Liver (tissue), 9 donors: ENCODE results near the gene RACGAP1. TPM values are rescaled to one million over a fixed set of nuclear protein-coding genes. Genes with fewer than 3 reads are reported as not detected.

Source experiments
- DNase-seq: peaks from one replicate; pipeline ENCODE4 v3.0.0-alpha.2; 2017; ENCODE audit warnings: low spot score
- H3K27ac ChIP-seq, 2 donors: one replicate each; pipeline ENCODE4 v1.7.0; 2013; ENCODE audit warnings: inconsistent platforms in 2 of 2, low read length in 2 of 2, control low read depth in 1 of 2, low read depth in 1 of 2, mild to moderate bottlenecking in 1 of 2
- H3K27me3 ChIP-seq, 4 donors: one replicate each; pipeline versions ENCODE4 v1.6.1 to v1.7.0; 2013; ENCODE audit warnings: low read length in 3 of 4, inconsistent platforms in 1 of 4, mild to moderate bottlenecking in 1 of 4, moderate library complexity in 1 of 4; ENCODE audit not compliant: control insufficient read depth in 4 of 4, insufficient read depth in 4 of 4
- H3K36me3 ChIP-seq, 4 donors: one replicate each; pipeline versions ENCODE4 v1.6.1 to v1.7.0; 2013; ENCODE audit warnings: low read length in 3 of 4, mild to moderate bottlenecking in 3 of 4, low read depth in 1 of 4, moderate library complexity in 1 of 4; ENCODE audit not compliant: control insufficient read depth in 4 of 4, insufficient read depth in 3 of 4
- H3K4me1 ChIP-seq, 4 donors: one replicate each; pipeline versions ENCODE4 v1.6.1 to v1.7.0; 2013; ENCODE audit warnings: low read length in 3 of 4, mild to moderate bottlenecking in 3 of 4, moderate library complexity in 1 of 4; ENCODE audit not compliant: control insufficient read depth in 4 of 4, insufficient read depth in 4 of 4
- H3K4me3 ChIP-seq, 3 donors: one replicate each; pipeline versions ENCODE4 v1.6.1 to v1.7.0; 2013; ENCODE audit warnings: low read length in 3 of 3, control low read depth in 1 of 3, low read depth in 1 of 3, mild to moderate bottlenecking in 1 of 3
- H3K9ac ChIP-seq, 2 donors: one replicate each; pipeline ENCODE4 v1.7.0; 2013; ENCODE audit warnings: low read length in 2 of 2, mild to moderate bottlenecking in 2 of 2, moderate library complexity in 2 of 2, control low read depth in 1 of 2, low read depth in 1 of 2
- H3K9me3 ChIP-seq, 4 donors: one replicate each; pipeline versions ENCODE4 v1.6.1 to v1.7.0; 2013; ENCODE audit warnings: low read length in 3 of 4; ENCODE audit not compliant: control insufficient read depth in 4 of 4
- ATF3 ChIP-seq: IDR thresholded peaks from 2 replicates; pipeline ENCODE4 v1.6.1; 2016; ENCODE audit warnings: antibody characterized with exemption
- CTCF ChIP-seq: fragments of 150-350 bp; IDR thresholded peaks from 2 replicates; pipeline ENCODE4 v1.5.1; 2017; ENCODE audit warnings: improper control_type of control experiment, low read depth, low read length; ENCODE audit not compliant: missing input control
- EGR1 ChIP-seq, 2 donors: IDR thresholded peaks; 2 replicates each; pipeline ENCODE4 v1.6.1; 2016 to 2018; ENCODE audit warnings: antibody characterized with exemption in 2 of 2, low read depth in 2 of 2
- FOXA1 ChIP-seq: IDR thresholded peaks from 2 replicates; pipeline ENCODE4 v1.6.1; 2016; ENCODE audit warnings: antibody characterized with exemption
- FOXA2 ChIP-seq: IDR thresholded peaks from 2 replicates; pipeline ENCODE4 v1.6.1; 2016; ENCODE audit warnings: antibody characterized with exemption
- GABPA ChIP-seq, 2 donors: IDR thresholded peaks in 1 of 2; conservative IDR thresholded peaks in 1 of 2; 2 replicates each; pipeline ENCODE4 v1.6.1; 2016; ENCODE audit warnings: antibody characterized with exemption in 2 of 2, mild to moderate bottlenecking in 1 of 2, moderate library complexity in 1 of 2
- HNF4A ChIP-seq, 2 donors: conservative IDR thresholded peaks; 2 replicates each; pipeline ENCODE4 v1.6.1; 2016; ENCODE audit warnings: antibody characterized with exemption in 2 of 2, mild to moderate bottlenecking in 2 of 2
- HNF4G ChIP-seq: IDR thresholded peaks from 2 replicates; pipeline ENCODE4 v1.6.1; 2016; ENCODE audit warnings: antibody characterized with exemption
- JUND ChIP-seq, 2 donors: IDR thresholded peaks; 2 replicates each; pipeline ENCODE4 v1.6.1; 2016; ENCODE audit warnings: antibody characterized with exemption in 2 of 2
- MAX ChIP-seq: IDR thresholded peaks from 2 replicates; pipeline ENCODE4 v1.6.1; 2016; ENCODE audit warnings: antibody characterized with exemption
- NR2F2 ChIP-seq: IDR thresholded peaks from 2 replicates; pipeline ENCODE4 v1.6.1; 2016; ENCODE audit warnings: antibody characterized with exemption
- RAD21 ChIP-seq, 2 donors: IDR thresholded peaks; 2 replicates each; pipeline ENCODE4 v1.6.1; 2016; ENCODE audit warnings: antibody characterized with exemption in 2 of 2, mild to moderate bottlenecking in 2 of 2
- REST ChIP-seq: IDR thresholded peaks from 2 replicates; pipeline ENCODE4 v1.6.1; 2016; ENCODE audit warnings: antibody characterized with exemption, mild to moderate bottlenecking
- RXRA ChIP-seq, 2 donors: IDR thresholded peaks; 2 replicates each; pipeline ENCODE4 v1.6.1; 2017 to 2018; ENCODE audit warnings: antibody characterized with exemption in 2 of 2, mild to moderate bottlenecking in 1 of 2
- SP1 ChIP-seq: IDR thresholded peaks from 2 replicates; pipeline ENCODE4 v1.6.1; 2018; ENCODE audit warnings: antibody characterized with exemption, mild to moderate bottlenecking
- TAF1 ChIP-seq: conservative IDR thresholded peaks from 2 replicates; pipeline ENCODE4 v1.6.1; 2016; ENCODE audit warnings: antibody characterized with exemption, mild to moderate bottlenecking
- YY1 ChIP-seq: IDR thresholded peaks from 2 replicates; pipeline ENCODE4 v1.6.1; 2016; ENCODE audit warnings: antibody characterized with exemption, mild to moderate bottlenecking
- ZBTB33 ChIP-seq: IDR thresholded peaks from 2 replicates; pipeline ENCODE4 v1.6.1; 2016; ENCODE audit warnings: antibody characterized with exemption
- WGBS: extraction: QIAGEN DNeasy Blood & Tissue Kit; methylation state at CpG from one replicate; pipeline ENCODE4 v1.1.7; 2013; 5-methylcytosine and 5-hydroxymethylcytosine counted together
- polyA plus RNA-seq, 2 donors: library from polyadenylated mRNA; stranded (reverse) in 1 of 2; unstranded in 1 of 2; fragments of 200-250 nt in 1 of 2; fragments of >200 nt in 1 of 2; fragmentation: Nextera tagmentation in 1 of 2; extraction: Ambion mirVana in 1 of 2; gene quantifications; one replicate each; pipeline versions ENCODE4 v1.2.1 to v1.2.3, GENCODE V29; 2013 to 2015
- total RNA-seq, 2 donors: library from RNA; depleted of rRNA; stranded (reverse); fragments of >200 nt; gene quantifications; one replicate each; pipeline ENCODE4 v1.2.3, GENCODE V29; 2014
- donor health status: healthy.
- donor health status: healthy.
- donor health status: healthy.
- donor health status: healthy.
- donor health status: healthy.

RACGAP1 gene
- total and polyA plus RNA-seq, 4 donors: 1.0 to 38.3 (median 2.9) TPM

GRCh38 chr12:50024805-50025186 lies 498 bp downstream of the RACGAP1 start (continued):
- TF ChIP-seq REST (no peak), RXRA (IDR thresholded peaks at IDR 0.05) (no peak), NR2F2 (no peak), HNF4G (no peak), SP1 (no peak), FOXA1 (no peak)

- Histone ChIP-seq H3K36me3 (no peaks in the 10 kb centered on the region), H3K4me1 (peaks cover 0 to 7% (median 5%) of the 10 kb centered on the region in 4 donors), H3K27me3 (no peaks in the 10 kb centered on the region), H3K4me3 (peak overlapping the region in 1 of 3 donors; percentile 81), H3K27ac (no peak overlapping the region), H3K9me3 (no peaks in the 10 kb centered on the region), H3K9ac (peak overlapping the region in 1 of 2 donors; percentile 53)
- WGBS: 80% methylated on average over 8 of the region's 8 CpGs
- no peak for TF ChIP-seq EGR1 (IDR thresholded peaks at IDR 0.05; ENCODE audit: low read depth in 2 of 2)
- no peak for TF ChIP-seq REST
- TF ChIP-seq ZBTB33: no peak
- TF ChIP-seq NR2F2: no peak
- no peak for TF ChIP-seq GABPA (IDR thresholded peaks at IDR 0.05 in 1 of 2, conservative IDR thresholded peaks at IDR 0.05 in 1 of 2)
- TF ChIP-seq FOXA1: no peak
- TF ChIP-seq YY1: no peak
- TF ChIP-seq ATF3: no peak
- TF ChIP-seq RAD21 (IDR thresholded peaks at IDR 0.05): no peak
- no peak for TF ChIP-seq CTCF
- no peak for TF ChIP-seq SP1
- TF ChIP-seq TAF1: no peak
- TF ChIP-seq HNF4A (conservative IDR thresholded peaks at IDR 0.05): no peak
- TF ChIP-seq HNF4G: no peak
- no peak for TF ChIP-seq FOXA2
- no peak for TF ChIP-seq MAX
- no peak for TF ChIP-seq JUND (IDR thresholded peaks at IDR 0.05)
- no peak for TF ChIP-seq RXRA (IDR thresholded peaks at IDR 0.05)
- DNase-seq: no peak
Observed at GRCh38 chr12:50024227-50024626, 1.1 kb downstream of the RACGAP1 start.
